ENCODE data around the gene NPPB.

- TF ChIP-seq CTCF (IDR thresholded peaks at IDR 0.05; ENCODE audit: low read depth, low read length, poor library complexity, severe bottlenecking) (peak; percentile 26), EZH2phosphoT487 (IDR thresholded peaks at IDR 0.05; ENCODE audit: borderline replicate concordance, low read length) (no peak)
Observed at GRCh38 chr1:11875094-11875493, 16.3 kb upstream of the NPPB start.
